GM12864 (cell line): ENCODE data around the gene KLF3.

ENCODE experiments used
- DNase-seq: peaks from one replicate; pipeline ENCODE4 v3.0.0-alpha.2; 2011; ENCODE audit warnings: low read depth
- H3K4me3 ChIP-seq: 2 replicates; pipeline ENCODE4 v1.5.1; 2011; ENCODE audit warnings: mild to moderate bottlenecking, low read depth, low read length, control low read depth
- TF ChIP-seq, protein P1 (sequence below): IDR thresholded peaks from 2 replicates; pipeline ENCODE4 v1.5.1; 2011; ENCODE audit warnings: low read depth, mild to moderate bottlenecking, moderate library complexity, low read length, control low read depth, inconsistent platforms; ENCODE audit errors: missing control alignments

Gene KLF3

DNA sequence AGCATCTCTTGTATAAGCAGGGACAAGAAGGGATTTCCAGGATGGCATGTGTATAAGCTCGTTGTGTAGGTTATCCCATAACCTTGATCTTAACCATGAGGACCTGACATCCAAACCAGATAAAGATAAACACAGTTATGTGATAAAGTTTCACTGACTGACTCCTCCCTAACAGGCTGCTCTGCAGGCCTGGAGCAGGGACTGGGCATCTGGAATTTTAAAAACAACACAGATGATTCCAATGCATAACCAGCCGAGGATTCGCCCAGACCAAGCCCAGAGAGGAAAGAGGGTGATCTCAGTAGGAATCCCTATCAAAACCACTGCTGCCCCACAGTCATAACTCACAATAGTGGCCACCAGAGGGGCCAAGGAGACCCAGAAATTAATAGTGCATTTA lies 22.7 kb downstream of the KLF3 start:
- no peak overlapping the region for H3K4me3 ChIP-seq
- TF ChIP-seq, protein P1, sequence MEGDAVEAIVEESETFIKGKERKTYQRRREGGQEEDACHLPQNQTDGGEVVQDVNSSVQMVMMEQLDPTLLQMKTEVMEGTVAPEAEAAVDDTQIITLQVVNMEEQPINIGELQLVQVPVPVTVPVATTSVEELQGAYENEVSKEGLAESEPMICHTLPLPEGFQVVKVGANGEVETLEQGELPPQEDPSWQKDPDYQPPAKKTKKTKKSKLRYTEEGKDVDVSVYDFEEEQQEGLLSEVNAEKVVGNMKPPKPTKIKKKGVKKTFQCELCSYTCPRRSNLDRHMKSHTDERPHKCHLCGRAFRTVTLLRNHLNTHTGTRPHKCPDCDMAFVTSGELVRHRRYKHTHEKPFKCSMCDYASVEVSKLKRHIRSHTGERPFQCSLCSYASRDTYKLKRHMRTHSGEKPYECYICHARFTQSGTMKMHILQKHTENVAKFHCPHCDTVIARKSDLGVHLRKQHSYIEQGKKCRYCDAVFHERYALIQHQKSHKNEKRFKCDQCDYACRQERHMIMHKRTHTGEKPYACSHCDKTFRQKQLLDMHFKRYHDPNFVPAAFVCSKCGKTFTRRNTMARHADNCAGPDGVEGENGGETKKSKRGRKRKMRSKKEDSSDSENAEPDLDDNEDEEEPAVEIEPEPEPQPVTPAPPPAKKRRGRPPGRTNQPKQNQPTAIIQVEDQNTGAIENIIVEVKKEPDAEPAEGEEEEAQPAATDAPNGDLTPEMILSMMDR = no peak
- DNase-seq = no peak

DNA sequence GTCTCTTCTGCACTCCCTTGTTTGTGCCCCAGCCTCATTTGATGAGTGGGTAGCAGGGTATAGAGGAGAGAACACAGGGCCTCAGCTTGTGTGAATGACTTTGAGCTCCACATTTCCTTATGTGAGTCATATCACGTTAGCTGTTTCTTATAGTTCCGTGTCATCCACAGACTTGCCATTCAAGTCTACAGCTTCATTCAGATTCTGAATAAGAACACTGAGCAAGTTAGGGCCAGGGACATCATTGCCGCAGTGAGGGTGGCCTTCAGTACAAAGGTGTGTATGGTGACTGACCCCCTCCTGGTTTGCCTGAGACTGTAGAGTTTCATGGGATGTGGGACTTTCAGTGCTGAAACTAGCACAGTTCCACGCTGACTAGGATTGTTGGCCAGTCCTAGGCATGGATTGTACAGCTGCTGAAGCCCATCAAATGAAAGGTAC lies 23.6 kb downstream of the KLF3 start:
- TF ChIP-seq, protein P1 = no peak
- H3K4me3 ChIP-seq = no peak overlapping the region
- DNase-seq = no peak

GRCh38 chr4:38688676-38689355 lies 24.8 kb downstream of the KLF3 start:
- no peak overlapping the region for H3K4me3 ChIP-seq
- DNase-seq = no peak
- TF ChIP-seq, protein P1 = no peak

- TF ChIP-seq, protein P1 = no peak
- no peak overlapping the region for H3K4me3 ChIP-seq
- DNase-seq = no peak
These were observed 27.4 kb downstream of the KLF3 start for GRCh38 chr4:38691251-38692008.

DNA sequence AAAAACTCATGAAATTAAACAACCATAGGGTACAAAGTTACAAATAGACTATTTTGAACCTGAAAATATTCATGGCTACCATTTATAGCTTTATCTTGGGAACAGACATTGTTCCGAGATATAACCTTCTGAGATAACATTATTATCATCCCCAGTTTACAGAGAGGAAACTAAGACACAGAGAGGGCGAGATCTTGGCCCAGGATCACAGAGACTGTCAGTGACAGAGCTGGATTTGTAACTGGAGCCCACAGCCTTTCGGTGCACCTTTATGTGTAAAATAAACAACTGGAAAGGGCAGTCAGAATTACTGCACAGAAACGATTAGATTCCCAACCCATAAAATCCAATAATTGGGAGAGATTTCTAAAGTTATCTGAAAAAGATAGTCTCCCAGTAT lies 28.4 kb downstream of the KLF3 start:
- TF ChIP-seq, protein P1 = no peak
- no peak for DNase-seq
- H3K4me3 ChIP-seq = no peak overlapping the region

- H3K4me3 ChIP-seq = no peak overlapping the region
- DNase-seq = no peak
- TF ChIP-seq, protein P1 = no peak
These were observed 29.6 kb downstream of the KLF3 start for GRCh38 chr4:38693569-38693968.

DNA sequence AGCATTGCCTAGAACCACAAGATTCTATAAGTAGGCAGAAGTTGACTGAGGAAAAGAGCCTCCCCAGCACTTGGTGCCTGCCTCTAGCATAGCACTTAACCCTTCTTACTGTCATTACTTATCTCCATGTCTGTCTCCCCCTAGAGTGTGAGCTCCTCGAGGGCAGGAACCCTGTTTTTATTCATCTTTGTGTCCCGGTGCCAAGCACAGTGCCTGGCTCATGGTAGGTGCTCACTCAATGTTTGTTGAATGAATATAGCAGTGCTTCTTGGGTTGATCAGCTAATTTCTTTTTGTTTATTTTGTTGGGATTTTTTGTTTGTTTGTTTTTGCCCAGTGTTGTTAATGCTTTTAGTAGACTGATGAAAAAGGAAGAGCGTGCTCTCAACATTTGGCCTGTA lies 30.3 kb downstream of the KLF3 start:
- H3K4me3 ChIP-seq = no peak overlapping the region
- no peak for DNase-seq
- TF ChIP-seq, protein P1 = no peak
